ENCODE data around the gene UBAC1. TPM values are rescaled to one million over a fixed set of nuclear protein-coding genes. Genes with fewer than 3 reads are reported as not detected.
"Not testable (repeated sequence)": the region's sequence is repeated elsewhere in the genome, so short reads cannot be mapped to it uniquely, and the experiment has no call there.

UBAC1 gene
- total RNA-seq, 4 donors from 2014 or later, result 218 to 263 (median 248) TPM

DNA sequence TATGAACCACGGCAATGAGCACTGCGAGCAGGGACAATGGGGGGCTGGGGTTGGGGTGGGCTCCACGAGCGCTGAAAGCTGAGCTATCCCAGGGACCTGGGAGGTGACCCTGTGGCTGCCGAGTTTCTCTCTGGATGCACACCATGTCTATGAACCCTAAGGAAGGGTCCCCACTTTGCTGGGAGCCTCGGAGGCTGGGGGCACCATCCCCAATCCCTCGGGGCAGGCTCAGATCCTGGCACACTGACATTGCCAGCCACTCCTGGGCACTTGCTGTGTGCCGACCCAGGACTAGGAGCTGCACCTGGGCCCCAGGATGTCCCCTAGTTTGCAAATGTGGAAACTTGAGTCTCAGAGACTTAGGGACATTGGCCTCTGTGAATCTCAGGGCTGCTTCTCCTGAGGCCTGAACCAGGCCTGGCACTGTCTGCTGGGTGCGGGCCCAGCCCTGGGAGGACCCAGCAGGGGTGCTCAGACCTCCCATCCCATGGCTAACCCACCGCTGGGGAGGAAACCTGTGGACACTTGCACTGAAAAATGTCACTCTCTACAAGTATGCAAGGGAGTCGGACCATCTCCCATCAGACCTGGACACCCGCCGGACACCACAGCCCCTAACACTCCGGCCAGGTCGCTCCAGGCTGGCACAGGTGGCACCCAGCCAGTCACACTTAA is 40.8 kb downstream of the UBAC1 start:
- peak overlapping the region in 3 of 4 donors; percentile 69 to 99 (median 96) for H3K27ac ChIP-seq
- H3K4me1 ChIP-seq, result peaks cover 0 to 10% of the 10 kb centered on the region in 2 donors
- in situ Hi-C loops (cut with MboI; ENCODE audit: low sequenced_read_pairs in 4 of 4), result no loop called here
- no peak overlapping the region for H3K4me3 ChIP-seq
- DNase-seq (peak in 1 of 2 donors; percentile 12), ATAC-seq (no peak)
- H3K9me3 ChIP-seq, result no peaks in the 10 kb centered on the region
- H3K36me3 ChIP-seq, result peaks cover 0 to 40% of the 10 kb centered on the region in 2 donors
- intact Hi-C loops (cut with DNase I; ENCODE audit: low total_unique reads), result no loop called here
- TF ChIP-seq POLR2A (IDR thresholded peaks at IDR 0.05), result no peak
- TF ChIP-seq, protein P1, sequence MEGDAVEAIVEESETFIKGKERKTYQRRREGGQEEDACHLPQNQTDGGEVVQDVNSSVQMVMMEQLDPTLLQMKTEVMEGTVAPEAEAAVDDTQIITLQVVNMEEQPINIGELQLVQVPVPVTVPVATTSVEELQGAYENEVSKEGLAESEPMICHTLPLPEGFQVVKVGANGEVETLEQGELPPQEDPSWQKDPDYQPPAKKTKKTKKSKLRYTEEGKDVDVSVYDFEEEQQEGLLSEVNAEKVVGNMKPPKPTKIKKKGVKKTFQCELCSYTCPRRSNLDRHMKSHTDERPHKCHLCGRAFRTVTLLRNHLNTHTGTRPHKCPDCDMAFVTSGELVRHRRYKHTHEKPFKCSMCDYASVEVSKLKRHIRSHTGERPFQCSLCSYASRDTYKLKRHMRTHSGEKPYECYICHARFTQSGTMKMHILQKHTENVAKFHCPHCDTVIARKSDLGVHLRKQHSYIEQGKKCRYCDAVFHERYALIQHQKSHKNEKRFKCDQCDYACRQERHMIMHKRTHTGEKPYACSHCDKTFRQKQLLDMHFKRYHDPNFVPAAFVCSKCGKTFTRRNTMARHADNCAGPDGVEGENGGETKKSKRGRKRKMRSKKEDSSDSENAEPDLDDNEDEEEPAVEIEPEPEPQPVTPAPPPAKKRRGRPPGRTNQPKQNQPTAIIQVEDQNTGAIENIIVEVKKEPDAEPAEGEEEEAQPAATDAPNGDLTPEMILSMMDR (IDR thresholded peaks at IDR 0.05 in 4 of 5, conservative IDR thresholded peaks at IDR 0.05 in 1 of 5), result no peak
- H3K27me3 ChIP-seq, result no peaks in the 10 kb centered on the region

DNA sequence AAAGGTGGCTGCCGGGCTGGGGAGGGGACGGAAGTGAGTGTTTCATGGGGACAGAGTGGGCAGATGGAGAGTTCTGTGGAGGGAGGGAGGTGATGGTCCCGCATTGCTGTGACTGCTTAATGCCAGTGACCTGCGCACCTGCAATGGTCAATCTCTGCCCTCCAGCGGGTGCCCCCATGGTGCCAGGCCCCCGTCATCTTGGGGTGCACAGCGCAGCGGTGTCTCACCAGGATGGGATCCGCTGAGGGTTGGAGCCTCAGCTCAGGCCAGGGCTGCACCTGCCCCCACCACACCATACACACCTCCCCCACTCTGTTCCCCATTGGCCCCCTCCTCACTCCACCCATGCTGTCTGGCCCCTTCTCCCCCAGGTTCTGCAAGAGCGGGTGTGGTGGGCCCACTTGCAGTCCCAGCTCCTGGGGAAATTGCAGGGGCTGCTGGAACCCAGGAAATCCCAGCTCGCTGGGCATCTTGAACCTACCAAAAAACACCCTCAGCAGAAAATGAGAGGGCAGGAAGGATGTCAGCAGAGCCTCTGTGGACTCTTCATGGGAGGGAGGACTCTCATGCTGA is 41.8 kb downstream of the UBAC1 start:
- in situ Hi-C loops (cut with MboI; ENCODE audit: low sequenced_read_pairs in 4 of 4), result no loop called here
- peak overlapping the region in 1 of 4 donors; percentile 6 for H3K27ac ChIP-seq
- peak in 1 of 2 donors; percentile 10 for DNase-seq
- H3K27me3 ChIP-seq, result no peaks in the 10 kb centered on the region
- no peak for ATAC-seq
- H3K4me1 ChIP-seq, result peaks cover 0 to 10% of the 10 kb centered on the region in 2 donors
- no peak overlapping the region for H3K4me3 ChIP-seq
- intact Hi-C loops (cut with DNase I; ENCODE audit: low total_unique reads), result no loop called here
- no peaks in the 10 kb centered on the region for H3K9me3 ChIP-seq
- TF ChIP-seq, protein P1 (IDR thresholded peaks at IDR 0.05 in 4 of 5, conservative IDR thresholded peaks at IDR 0.05 in 1 of 5), result no peak
- TF ChIP-seq POLR2A (IDR thresholded peaks at IDR 0.05), result no peak
- peaks cover 0 to 40% of the 10 kb centered on the region in 2 donors for H3K36me3 ChIP-seq

DNA sequence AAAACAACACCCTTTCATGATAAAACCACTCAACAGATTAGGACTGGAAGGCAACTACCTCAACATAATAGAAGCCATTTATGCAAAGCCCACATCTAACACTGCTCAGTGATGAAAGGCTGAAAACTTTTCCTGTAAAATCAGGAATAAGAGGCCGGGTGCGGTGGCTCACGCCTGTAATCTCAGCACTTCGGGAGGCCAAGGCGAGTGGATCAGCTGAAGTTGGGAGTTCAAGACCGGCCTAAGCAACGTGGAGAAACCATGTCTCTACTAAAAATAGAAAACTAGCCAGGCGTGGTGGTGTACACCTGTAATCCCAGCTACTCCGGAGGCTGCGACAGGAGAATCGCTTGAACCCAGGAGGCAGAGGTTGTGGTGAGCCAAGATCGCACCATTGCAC is 44.9 kb downstream of the UBAC1 start:
- H3K4me1 ChIP-seq; H3K27me3 ChIP-seq; in situ Hi-C loops (cut with MboI; ENCODE audit: low sequenced_read_pairs in 4 of 4); H3K4me3 ChIP-seq; ATAC-seq; H3K27ac ChIP-seq; DNase-seq; H3K9me3 ChIP-seq; intact Hi-C loops (cut with DNase I; ENCODE audit: low total_unique reads): not testable (repeated sequence)
- H3K36me3 ChIP-seq, result peaks cover 0 to 43% of the 10 kb centered on the region in 2 donors

DNA sequence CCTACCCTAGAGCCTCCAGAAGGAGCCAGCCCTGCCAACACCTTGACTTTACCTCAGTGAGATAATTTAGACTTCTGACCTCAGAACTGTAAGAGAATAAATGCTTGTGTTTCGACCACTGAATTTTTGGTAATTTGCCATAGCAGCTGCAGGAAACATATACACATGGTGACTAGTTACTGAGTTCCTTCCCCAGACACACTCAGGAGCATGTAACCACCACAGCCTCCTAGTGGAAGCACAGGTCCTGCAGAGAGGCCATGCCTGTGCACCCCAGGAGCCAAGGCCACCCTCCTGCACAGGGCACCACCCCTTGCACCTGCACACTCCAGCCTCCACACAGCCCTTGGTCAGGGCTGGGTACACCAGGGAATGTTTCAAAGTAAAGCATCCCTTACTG is 46.3 kb downstream of the UBAC1 start:
- DNase-seq (no peak), ATAC-seq (no peak)
- no peaks in the 10 kb centered on the region for H3K4me1 ChIP-seq
- TF ChIP-seq, protein P1 (IDR thresholded peaks at IDR 0.05 in 4 of 5, conservative IDR thresholded peaks at IDR 0.05 in 1 of 5), result no peak
- no peak for TF ChIP-seq POLR2A (IDR thresholded peaks at IDR 0.05)
- H3K27me3 ChIP-seq, result no peaks in the 10 kb centered on the region
- no peaks in the 10 kb centered on the region for H3K9me3 ChIP-seq
- peak overlapping the region in 1 of 4 donors; percentile 47 for H3K27ac ChIP-seq
- intact Hi-C loops (cut with DNase I; ENCODE audit: low total_unique reads), result no loop called here
- in situ Hi-C loops (cut with MboI; ENCODE audit: low sequenced_read_pairs in 4 of 4), result no loop called here
- no peak overlapping the region for H3K4me3 ChIP-seq
- H3K36me3 ChIP-seq, result peaks cover 0 to 49% of the 10 kb centered on the region in 2 donors

DNA sequence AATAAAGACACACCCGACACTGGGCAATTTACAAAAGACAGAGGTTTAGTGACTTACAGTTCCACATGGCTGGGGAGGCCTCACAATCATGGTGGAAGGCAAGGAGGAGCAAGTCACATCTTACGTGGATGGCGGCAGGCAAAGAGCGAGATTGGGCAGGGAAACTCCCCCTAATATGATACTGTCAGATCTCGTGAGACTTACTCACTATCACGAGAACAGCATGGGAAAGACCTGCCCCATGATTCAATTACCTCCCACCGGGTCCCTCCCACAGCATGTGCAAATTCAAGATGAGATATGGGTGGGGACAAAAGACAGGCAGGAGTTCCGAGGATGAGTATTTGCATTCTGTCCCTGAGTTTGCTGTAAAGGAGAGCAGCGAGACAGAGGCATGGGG is 49.9 kb downstream of the UBAC1 start:
- H3K27me3 ChIP-seq; ATAC-seq; intact Hi-C loops (cut with DNase I; ENCODE audit: low total_unique reads); H3K4me3 ChIP-seq; in situ Hi-C loops (cut with MboI; ENCODE audit: low sequenced_read_pairs in 4 of 4); H3K9me3 ChIP-seq: not testable (repeated sequence)
- DNase-seq, result peak in 1 of 2 donors; percentile 9
- Histone ChIP-seq H3K27ac (peak overlapping the region in 2 of 4 donors; percentile 46 to 50), H3K36me3 (peaks cover 0 to 44% of the 10 kb centered on the region in 2 donors), H3K4me1 (peaks cover 12 to 15% of the 10 kb centered on the region in 2 donors)

All from gastrocnemius medialis (tissue), 4 donors.